CD4-positive, alpha-beta T cell (primary cell): ENCODE results near the gene RRP8. TPM values are rescaled to one million over a fixed set of nuclear protein-coding genes. Genes with fewer than 3 reads are reported as not detected.

Experiments
- ATAC-seq: fragments of 200-7000 bp; cut with Tn5 transposase; one replicate; pipeline ENCODE4 v1.10.0; 2022; ENCODE audit warnings: mild to moderate bottlenecking; ENCODE audit not compliant: poor library complexity
- CTCF ChIA-PET: fragments of 350-600 bp; sonication (Branson Sonifier 250); formaldehyde crosslinking; loops from one replicate; lab custom pipeline; 2021; ENCODE audit warnings: antibody characterized with exemption, inconsistent platforms; lab: Charles Lee
- POLR2A ChIA-PET: fragments of 350-600 bp; sonication (Branson Sonifier 250); formaldehyde crosslinking; loops from one replicate; lab custom pipeline; 2021; ENCODE audit warnings: antibody characterized with exemption, inconsistent platforms; lab: Charles Lee
- DNase-seq, 14 experiments: peaks; one replicate each; pipeline ENCODE4 v3.0.0-alpha.2; 2013 to 2020; ENCODE audit warnings: mixed read lengths in 2 of 14
- H3K27ac ChIP-seq, 2 donors: one replicate each; pipeline versions ENCODE4 v1.5.1 to v1.7.0; 2013; ENCODE audit warnings: low read length in 2 of 2, low read depth in 1 of 2, mild to moderate bottlenecking in 1 of 2
- H3K27me3 ChIP-seq, 2 experiments: 1 replicate in 1 of 2; 2 replicates in 1 of 2; pipeline versions ENCODE4 v1.6.1 to v1.7.0; 2013; ENCODE audit warnings: low read length in 2 of 2, control low read depth in 1 of 2, mild to moderate bottlenecking in 1 of 2, moderate library complexity in 1 of 2; ENCODE audit not compliant: insufficient read depth in 2 of 2, control insufficient read depth in 1 of 2
- H3K36me3 ChIP-seq: one replicate; pipeline ENCODE4 v1.6.1; 2013; ENCODE audit warnings: low read length, control low read depth; ENCODE audit not compliant: insufficient read depth
- H3K4me1 ChIP-seq: one replicate; pipeline ENCODE4 v1.6.1; 2013; ENCODE audit warnings: low read length, control low read depth; ENCODE audit not compliant: insufficient read depth
- H3K4me3 ChIP-seq: one replicate; pipeline ENCODE4 v1.5.1; 2013; ENCODE audit warnings: mild to moderate bottlenecking, low read length, moderate library complexity
- H3K9me3 ChIP-seq, 2 experiments: 1 replicate in 1 of 2; 2 replicates in 1 of 2; pipeline versions ENCODE4 v1.6.1 to v1.7.0; 2013; ENCODE audit warnings: low read length in 2 of 2, mild to moderate bottlenecking in 2 of 2, control low read depth in 1 of 2, moderate library complexity in 1 of 2; ENCODE audit not compliant: control insufficient read depth in 1 of 2, insufficient read depth in 1 of 2
- H3K27ac Mint-ChIP-seq: one replicate; pipeline ENCODE4 v1.8.0; 2020; ENCODE audit warnings: mixed read lengths
- H3K27me3 Mint-ChIP-seq: one replicate; pipeline ENCODE4 v1.8.0; 2021; ENCODE audit warnings: mixed read lengths
- H3K36me3 Mint-ChIP-seq: one replicate; pipeline ENCODE4 v1.8.0; 2021; ENCODE audit warnings: low read depth, mixed read lengths
- H3K4me1 Mint-ChIP-seq: one replicate; pipeline ENCODE4 v1.8.0; 2021; ENCODE audit warnings: low read depth, mixed read lengths
- H3K4me3 Mint-ChIP-seq: one replicate; pipeline ENCODE4 v1.8.0; 2020; ENCODE audit warnings: mild to moderate bottlenecking, mixed read lengths
- H3K9me3 Mint-ChIP-seq: one replicate; pipeline ENCODE4 v1.8.0; 2020; ENCODE audit warnings: mixed read lengths
- intact Hi-C, 2 experiments: fragments of 100-400 bp; cut with DNase I in 1 of 2; cut with micrococcal nuclease in 1 of 2; formaldehyde crosslinking; loops; one replicate each; pipeline versions ENCODE4 v1.15.1 to v1.9.0; 2023 to 2025; cut with DNase I, micrococcal nuclease
- total RNA-seq, 174 experiments: library from RNA in 2 of 174; stranded (reverse) in 2 of 174; gene quantifications; one replicate each; pipeline ENCODE4 v1.2.3 and lab custom pipeline; 2021 to 2026
- TF ChIP-seq, protein P1 (sequence below): fragments of 200-600 bp; IDR thresholded peaks from one replicate; pipeline ENCODE4 v1.8.0; 2022; ENCODE audit warnings: antibody characterized with exemption, mild to moderate bottlenecking

RRP8 gene
- total RNA-seq, 2 experiments from 2014 or later: 25.7 to 27.3 TPM

DNA sequence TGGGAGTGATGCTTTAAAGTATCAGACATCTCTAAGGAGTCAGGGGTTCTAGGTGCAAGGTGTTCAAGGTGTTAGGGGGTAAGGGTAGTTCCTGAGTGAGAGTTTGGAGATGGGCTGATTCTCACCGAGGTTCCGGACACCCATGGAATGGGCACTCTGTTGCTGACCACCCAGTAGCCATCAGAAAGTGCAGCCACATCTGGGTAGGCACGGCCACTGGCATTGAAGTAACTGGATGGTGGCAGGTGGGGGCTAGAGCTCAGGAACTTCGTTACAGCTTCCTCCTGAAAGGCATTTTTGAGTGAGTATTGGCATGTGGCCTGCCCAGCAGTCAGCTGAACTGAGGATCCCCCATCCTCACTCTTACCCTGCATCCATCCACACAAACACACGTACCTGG is 11.6 kb upstream of the RRP8 start:
- Mint-ChIP-seq H3K27me3 (no peaks in the 10 kb centered on the region), H3K9me3 (no peaks in the 10 kb centered on the region), H3K36me3 (peaks cover 25% of the 10 kb centered on the region), H3K27ac (no peak overlapping the region), H3K4me1 (peaks cover 24% of the 10 kb centered on the region), H3K4me3 (no peak overlapping the region)
- no peak overlapping the region for H3K4me3 ChIP-seq
- CTCF ChIA-PET: interaction anchor here (1.1 to 1.6 kb wide), 2 partner anchors 11 to 52 kb away, joined by 3 read pairs; no protein-coding TSS in a partner anchor
- H3K27ac ChIP-seq: no peak overlapping the region
- POLR2A ChIA-PET: interaction anchor here (4.4 kb wide), 1 partner anchor 67 kb away, joined by 134 read pairs; the partner anchor contains the start of gene MRPL17
- H3K36me3 ChIP-seq: peaks cover 46% of the 10 kb centered on the region
- intact Hi-C loops: loop anchor here (2.0 to 10.0 kb wide), 4 partner anchors 40 to 380 kb away; partner anchors contain the start of genes APBB1 (in 1 of the 2), ARFIP2 (in 1 of the 2), CNGA4 (in 1 of the 2) and DCHS1 (in 1 of the 2)
- H3K27me3 ChIP-seq: no peaks in the 10 kb centered on the region
- ATAC-seq (no peak), DNase-seq (no peak)
- H3K9me3 ChIP-seq: no peaks in the 10 kb centered on the region
- TF ChIP-seq, protein P1, sequence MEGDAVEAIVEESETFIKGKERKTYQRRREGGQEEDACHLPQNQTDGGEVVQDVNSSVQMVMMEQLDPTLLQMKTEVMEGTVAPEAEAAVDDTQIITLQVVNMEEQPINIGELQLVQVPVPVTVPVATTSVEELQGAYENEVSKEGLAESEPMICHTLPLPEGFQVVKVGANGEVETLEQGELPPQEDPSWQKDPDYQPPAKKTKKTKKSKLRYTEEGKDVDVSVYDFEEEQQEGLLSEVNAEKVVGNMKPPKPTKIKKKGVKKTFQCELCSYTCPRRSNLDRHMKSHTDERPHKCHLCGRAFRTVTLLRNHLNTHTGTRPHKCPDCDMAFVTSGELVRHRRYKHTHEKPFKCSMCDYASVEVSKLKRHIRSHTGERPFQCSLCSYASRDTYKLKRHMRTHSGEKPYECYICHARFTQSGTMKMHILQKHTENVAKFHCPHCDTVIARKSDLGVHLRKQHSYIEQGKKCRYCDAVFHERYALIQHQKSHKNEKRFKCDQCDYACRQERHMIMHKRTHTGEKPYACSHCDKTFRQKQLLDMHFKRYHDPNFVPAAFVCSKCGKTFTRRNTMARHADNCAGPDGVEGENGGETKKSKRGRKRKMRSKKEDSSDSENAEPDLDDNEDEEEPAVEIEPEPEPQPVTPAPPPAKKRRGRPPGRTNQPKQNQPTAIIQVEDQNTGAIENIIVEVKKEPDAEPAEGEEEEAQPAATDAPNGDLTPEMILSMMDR: no peak
- H3K4me1 ChIP-seq: peaks cover 57% of the 10 kb centered on the region

DNA sequence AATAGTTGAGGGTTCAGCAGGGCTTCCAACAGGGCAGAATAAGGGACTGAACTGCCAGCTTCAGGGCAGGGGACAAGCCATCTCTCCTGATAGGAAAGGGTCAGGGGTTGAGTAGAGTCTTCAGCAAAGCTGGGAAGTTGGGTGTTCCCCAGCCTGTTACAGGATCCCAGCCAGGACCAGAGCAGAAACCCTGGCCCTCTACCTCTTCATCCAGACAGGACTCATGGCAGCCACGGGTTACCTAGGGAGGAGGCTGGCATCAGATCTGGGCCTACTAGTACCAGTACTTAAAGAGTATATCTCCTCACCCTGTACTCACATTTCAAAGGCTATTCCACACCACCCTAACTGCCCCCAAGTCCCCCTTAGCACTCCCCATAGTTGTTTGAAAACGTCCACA is 11.0 kb upstream of the RRP8 start:
- intact Hi-C loops: loop anchor here (2.0 to 10.0 kb wide), 3 partner anchors 40 to 380 kb away; partner anchors contain the start of genes APBB1 (in 1 of the 2), CNGA4 (in 1 of the 2), DCHS1 (in 1 of the 2) and FHIP1B (in 1 of the 2)
- H3K27ac ChIP-seq: no peak overlapping the region
- Mint-ChIP-seq H3K27me3 (no peaks in the 10 kb centered on the region), H3K27ac (no peak overlapping the region), H3K9me3 (no peaks in the 10 kb centered on the region), H3K4me3 (no peak overlapping the region), H3K4me1 (peaks cover 28% of the 10 kb centered on the region), H3K36me3 (peaks cover 31% of the 10 kb centered on the region)
- DNase-seq (peak in 1 of 14 experiments; percentile 5), ATAC-seq (no peak)
- TF ChIP-seq, protein P1: no peak
- H3K36me3 ChIP-seq: peaks cover 52% of the 10 kb centered on the region
- no peaks in the 10 kb centered on the region for H3K27me3 ChIP-seq
- no peak overlapping the region for H3K4me3 ChIP-seq
- no peaks in the 10 kb centered on the region for H3K9me3 ChIP-seq
- ChIA-PET POLR2A (interaction anchor here (4.4 kb wide), 1 partner anchor 68 kb away, joined by 134 read pairs; the partner anchor contains the start of gene MRPL17), CTCF (interaction anchor here (1.6 kb wide), 1 partner anchor 53 kb away, joined by 3 read pairs; no protein-coding TSS in a partner anchor)
- H3K4me1 ChIP-seq: peaks cover 58% of the 10 kb centered on the region

DNA sequence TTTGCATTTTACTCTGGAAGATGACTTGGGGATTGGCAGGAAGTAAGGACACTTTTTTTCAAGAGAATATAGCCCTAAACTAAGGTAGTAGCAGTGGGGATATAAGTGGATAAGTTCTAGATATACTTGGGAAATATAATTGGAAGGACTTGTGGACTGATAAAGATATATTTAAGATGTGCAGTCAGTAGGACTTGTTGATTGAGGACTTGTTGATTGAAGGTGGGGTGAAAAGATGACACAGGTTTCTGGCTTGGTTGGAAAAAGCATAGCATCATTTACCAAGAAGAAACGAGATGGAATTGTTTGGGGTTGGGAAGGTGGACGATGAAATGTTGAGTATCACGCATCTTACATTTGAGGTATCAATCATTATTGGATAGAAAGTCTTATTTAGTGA is 10.1 kb upstream of the RRP8 start:
- no peaks in the 10 kb centered on the region for H3K27me3 Mint-ChIP-seq
- Histone ChIP-seq H3K4me1 (peaks cover 63% of the 10 kb centered on the region), H3K4me3 (no peak overlapping the region), H3K9me3 (no peaks in the 10 kb centered on the region), H3K27me3 (no peaks in the 10 kb centered on the region), H3K27ac (peak overlapping the region in 1 of 2 donors; percentile 98), H3K36me3 (peaks cover 61% of the 10 kb centered on the region)
- H3K4me3 Mint-ChIP-seq: no peak overlapping the region
- CTCF ChIA-PET: interaction anchor here (1.3 to 2.3 kb wide), 3 partner anchors 9 to 70 kb away, joined by 4 to 21 read pairs (median 13); partner anchors contain the start of genes ILK and MRPL17
- peaks cover 39% of the 10 kb centered on the region for H3K36me3 Mint-ChIP-seq
- TF ChIP-seq, protein P1: no peak
- intact Hi-C loops: loop anchor here (2.0 to 10.0 kb wide), 3 partner anchors 69 to 379 kb away; partner anchors contain the start of genes APBB1 (in 1 of the 2), CNGA4 (in 1 of the 2), FHIP1B (in 1 of the 2) and MRPL17 (in 1 of the 2)
- H3K27ac Mint-ChIP-seq: no peak overlapping the region
- H3K4me1 Mint-ChIP-seq: peaks cover 28% of the 10 kb centered on the region
- POLR2A ChIA-PET: interaction anchor here (0.9 to 4.4 kb wide), 10 partner anchors 8 to 133 kb away, joined by 3 to 134 read pairs (median 18); partner anchors contain the start of genes ARFIP2, ILK, MRPL17 and RRP8
- DNase-seq (no peak), ATAC-seq (no peak)
- no peaks in the 10 kb centered on the region for H3K9me3 Mint-ChIP-seq
